Measurements from ENCODE around the gene CRPPA.

Gene CRPPA

GRCh38 chr7:16428182-16428581 lies 6.8 kb upstream of the CRPPA start:
- TF ChIP-seq, protein P1, sequence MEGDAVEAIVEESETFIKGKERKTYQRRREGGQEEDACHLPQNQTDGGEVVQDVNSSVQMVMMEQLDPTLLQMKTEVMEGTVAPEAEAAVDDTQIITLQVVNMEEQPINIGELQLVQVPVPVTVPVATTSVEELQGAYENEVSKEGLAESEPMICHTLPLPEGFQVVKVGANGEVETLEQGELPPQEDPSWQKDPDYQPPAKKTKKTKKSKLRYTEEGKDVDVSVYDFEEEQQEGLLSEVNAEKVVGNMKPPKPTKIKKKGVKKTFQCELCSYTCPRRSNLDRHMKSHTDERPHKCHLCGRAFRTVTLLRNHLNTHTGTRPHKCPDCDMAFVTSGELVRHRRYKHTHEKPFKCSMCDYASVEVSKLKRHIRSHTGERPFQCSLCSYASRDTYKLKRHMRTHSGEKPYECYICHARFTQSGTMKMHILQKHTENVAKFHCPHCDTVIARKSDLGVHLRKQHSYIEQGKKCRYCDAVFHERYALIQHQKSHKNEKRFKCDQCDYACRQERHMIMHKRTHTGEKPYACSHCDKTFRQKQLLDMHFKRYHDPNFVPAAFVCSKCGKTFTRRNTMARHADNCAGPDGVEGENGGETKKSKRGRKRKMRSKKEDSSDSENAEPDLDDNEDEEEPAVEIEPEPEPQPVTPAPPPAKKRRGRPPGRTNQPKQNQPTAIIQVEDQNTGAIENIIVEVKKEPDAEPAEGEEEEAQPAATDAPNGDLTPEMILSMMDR (IDR thresholded peaks at IDR 0.05; ENCODE audit: borderline replicate concordance, extremely low read depth, low read length, poor library complexity, severe bottlenecking) = no peak
- TF ChIP-seq EZH2 (IDR thresholded peaks at IDR 0.05; ENCODE audit: borderline replicate concordance, low read depth, low read length, severe bottlenecking) = no peak
- H3K9ac ChIP-seq (ENCODE audit: low read depth, low read length) = no peak overlapping the region
- H3K27me3 ChIP-seq (ENCODE audit: insufficient read depth, low read length, poor library complexity) = no peaks in the 10 kb centered on the region
- H3K27ac ChIP-seq (ENCODE audit: low read length) = no peak overlapping the region
- no peaks in the 10 kb centered on the region for H3K4me1 ChIP-seq (ENCODE audit: insufficient read depth, low read length)
- no peak overlapping the region for H2AFZ ChIP-seq (ENCODE audit: low read depth, low read length)
- H3K4me2 ChIP-seq (ENCODE audit: insufficient read depth, low read length) = no peak overlapping the region
- H3K9me3 ChIP-seq (ENCODE audit: insufficient read depth, low read length, severe bottlenecking) = no peaks in the 10 kb centered on the region
- ATAC-seq (ENCODE audit: insufficient read depth, low read depth) (no peak), DNase-seq (no peak)
- H4K20me1 ChIP-seq (ENCODE audit: insufficient read depth, low read length) = no peaks in the 10 kb centered on the region
- H3K36me3 ChIP-seq (ENCODE audit: insufficient read depth, low read length) = no peaks in the 10 kb centered on the region
- no peaks in the 10 kb centered on the region for H3K79me2 ChIP-seq (ENCODE audit: insufficient read depth, low read length)
- H3K4me3 ChIP-seq (ENCODE audit: low read depth in 1 of 2, low read length in 2 of 2) = no peak overlapping the region

DNA sequence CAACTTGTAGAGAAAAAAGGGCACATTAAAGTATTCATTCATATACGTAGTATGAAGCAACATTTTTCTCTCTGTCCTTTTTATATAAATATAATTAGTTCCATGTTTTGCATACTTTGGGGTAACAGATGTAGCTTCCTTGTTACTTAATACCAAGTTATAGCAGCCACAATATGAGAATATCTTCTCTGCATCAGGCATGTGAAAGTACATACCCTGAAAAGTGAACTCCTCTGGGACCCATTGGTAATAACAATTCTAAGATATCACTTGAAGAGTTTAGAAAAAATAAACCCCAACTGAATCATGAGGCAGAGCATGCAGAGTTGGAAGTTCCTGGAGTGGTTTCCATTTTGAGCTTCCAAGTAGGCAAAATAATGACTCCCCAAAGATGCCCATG lies 2.4 kb upstream of the CRPPA start:
- ATAC-seq (ENCODE audit: insufficient read depth, low read depth) = no peak
- no peak overlapping the region for H3K4me2 ChIP-seq (ENCODE audit: insufficient read depth, low read length)
- H3K4me3 ChIP-seq (ENCODE audit: low read depth in 1 of 2, low read length in 2 of 2) = no peak overlapping the region

GRCh38 chr7:16422917-16423316 lies 1.6 kb upstream of the CRPPA start:
- H3K9ac ChIP-seq (ENCODE audit: low read depth, low read length) = no peak overlapping the region
- no peak overlapping the region for H3K4me2 ChIP-seq (ENCODE audit: insufficient read depth, low read length)
- ATAC-seq (ENCODE audit: insufficient read depth, low read depth) (no peak), DNase-seq (no peak)
- no peak overlapping the region for H3K27ac ChIP-seq (ENCODE audit: low read length)
- H3K4me3 ChIP-seq (ENCODE audit: low read depth in 1 of 2, low read length in 2 of 2) = no peak overlapping the region
- H3K9me3 ChIP-seq (ENCODE audit: insufficient read depth, low read length, severe bottlenecking) = no peaks in the 10 kb centered on the region
- no peaks in the 10 kb centered on the region for H3K79me2 ChIP-seq (ENCODE audit: insufficient read depth, low read length)
- no peaks in the 10 kb centered on the region for H3K4me1 ChIP-seq (ENCODE audit: insufficient read depth, low read length)
- no peaks in the 10 kb centered on the region for H3K27me3 ChIP-seq (ENCODE audit: insufficient read depth, low read length, poor library complexity)
- no peak overlapping the region for H2AFZ ChIP-seq (ENCODE audit: low read depth, low read length)
- TF ChIP-seq EZH2 (IDR thresholded peaks at IDR 0.05; ENCODE audit: borderline replicate concordance, low read depth, low read length, severe bottlenecking) = no peak
- TF ChIP-seq, protein P1 (IDR thresholded peaks at IDR 0.05; ENCODE audit: borderline replicate concordance, extremely low read depth, low read length, poor library complexity, severe bottlenecking) = no peak
- H3K36me3 ChIP-seq (ENCODE audit: insufficient read depth, low read length) = no peaks in the 10 kb centered on the region
- H4K20me1 ChIP-seq (ENCODE audit: insufficient read depth, low read length) = no peaks in the 10 kb centered on the region

More for the DNA sequence above, 2.4 kb upstream of the CRPPA start:
- Histone ChIP-seq H3K27me3 (ENCODE audit: insufficient read depth, low read length, poor library complexity) (no peaks in the 10 kb centered on the region), H3K27ac (ENCODE audit: low read length) (no peak overlapping the region), H3K9me3 (ENCODE audit: insufficient read depth, low read length, severe bottlenecking) (no peaks in the 10 kb centered on the region), H3K79me2 (ENCODE audit: insufficient read depth, low read length) (no peaks in the 10 kb centered on the region), H2AFZ (ENCODE audit: low read depth, low read length) (no peak overlapping the region), H3K4me1 (ENCODE audit: insufficient read depth, low read length) (no peaks in the 10 kb centered on the region), H4K20me1 (ENCODE audit: insufficient read depth, low read length) (no peaks in the 10 kb centered on the region), H3K9ac (ENCODE audit: low read depth, low read length) (no peak overlapping the region), H3K36me3 (ENCODE audit: insufficient read depth, low read length) (no peaks in the 10 kb centered on the region)
- DNase-seq = no peak
- no peak for TF ChIP-seq EZH2 (IDR thresholded peaks at IDR 0.05; ENCODE audit: borderline replicate concordance, low read depth, low read length, severe bottlenecking)
- TF ChIP-seq, protein P1 (IDR thresholded peaks at IDR 0.05; ENCODE audit: borderline replicate concordance, extremely low read depth, low read length, poor library complexity, severe bottlenecking) = no peak

DNA sequence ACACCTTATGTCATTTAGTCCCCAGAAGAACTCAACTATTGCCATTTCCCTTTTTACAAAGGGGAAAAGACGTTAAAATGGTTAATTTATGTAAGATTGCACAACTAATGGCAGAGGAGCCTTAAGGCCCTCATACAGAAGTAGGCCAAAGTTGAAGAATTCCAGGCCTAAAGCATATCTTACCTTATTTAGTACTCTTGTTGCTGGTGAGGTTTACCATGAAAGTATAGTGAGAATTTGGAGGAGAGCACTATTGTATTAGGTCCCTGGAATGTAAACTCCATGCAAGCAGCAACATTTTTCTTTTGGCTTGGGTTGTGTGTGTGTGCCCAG lies 731 bp upstream of the CRPPA start:
- Histone ChIP-seq H3K4me2 (ENCODE audit: insufficient read depth, low read length) (no peak overlapping the region), H3K9ac (ENCODE audit: low read depth, low read length) (no peak overlapping the region), H3K4me3 (ENCODE audit: low read depth in 1 of 2, low read length in 2 of 2) (no peak overlapping the region)

More for the DNA sequence above, 731 bp upstream of the CRPPA start:
- Histone ChIP-seq H2AFZ (ENCODE audit: low read depth, low read length) (no peak overlapping the region), H3K27me3 (ENCODE audit: insufficient read depth, low read length, poor library complexity) (no peaks in the 10 kb centered on the region), H4K20me1 (ENCODE audit: insufficient read depth, low read length) (no peaks in the 10 kb centered on the region), H3K27ac (ENCODE audit: low read length) (no peak overlapping the region), H3K36me3 (ENCODE audit: insufficient read depth, low read length) (no peaks in the 10 kb centered on the region), H3K79me2 (ENCODE audit: insufficient read depth, low read length) (no peaks in the 10 kb centered on the region), H3K9me3 (ENCODE audit: insufficient read depth, low read length, severe bottlenecking) (no peaks in the 10 kb centered on the region), H3K4me1 (ENCODE audit: insufficient read depth, low read length) (no peaks in the 10 kb centered on the region)
- DNase-seq = no peak
- no peak for ATAC-seq (ENCODE audit: insufficient read depth, low read depth)
- TF ChIP-seq EZH2 (IDR thresholded peaks at IDR 0.05; ENCODE audit: borderline replicate concordance, low read depth, low read length, severe bottlenecking) = no peak
- TF ChIP-seq, protein P1 (IDR thresholded peaks at IDR 0.05; ENCODE audit: borderline replicate concordance, extremely low read depth, low read length, poor library complexity, severe bottlenecking) = no peak

All from DND-41 (cell line).